Gastrocnemius medialis (tissue), 4 donors: Measurements from ENCODE around the gene LRSAM1.

Source experiments
- CTCF ChIP-seq, 5 experiments: fragments of 450-650 bp in 3 of 5; fragments of 200-600 bp in 2 of 5; sonication (generic) in 2 of 5; IDR thresholded peaks in 4 of 5; conservative IDR thresholded peaks in 1 of 5; 1 replicate in 4 of 5; 2 replicates in 1 of 5; pipeline ENCODE4 v1.5.1; 2016 to 2019; ENCODE audit warnings: antibody characterized with exemption in 5 of 5, mild to moderate bottlenecking in 3 of 5, moderate library complexity in 3 of 5
- POLR2A ChIP-seq, 2 donors: fragments of 450-650 bp; IDR thresholded peaks; one replicate each; pipeline ENCODE4 v1.6.1; 2017; ENCODE audit warnings: antibody characterized with exemption in 2 of 2, mild to moderate bottlenecking in 2 of 2, moderate library complexity in 2 of 2

- TF ChIP-seq CTCF (IDR thresholded peaks at IDR 0.05 in 4 of 5, conservative IDR thresholded peaks at IDR 0.05 in 1 of 5) = no peak
- TF ChIP-seq POLR2A (IDR thresholded peaks at IDR 0.05) = no peak
Measured at GRCh38 chr9:127503379-127503921, 52.1 kb downstream of the LRSAM1 start.
